GM21390 (cell line): ENCODE results near the gene SLC6A20.
"Not testable (repeated sequence)": the region's sequence is repeated elsewhere in the genome, so short reads cannot be mapped to it uniquely, and the experiment has no call there.

Experiments
- ATAC-seq: cut with Tn5 transposase; IDR thresholded peaks from one replicate; pipeline ENCODE4 v1.9.1; 2021; ENCODE audit not compliant: unreplicated experiment

The SLC6A20 gene

DNA sequence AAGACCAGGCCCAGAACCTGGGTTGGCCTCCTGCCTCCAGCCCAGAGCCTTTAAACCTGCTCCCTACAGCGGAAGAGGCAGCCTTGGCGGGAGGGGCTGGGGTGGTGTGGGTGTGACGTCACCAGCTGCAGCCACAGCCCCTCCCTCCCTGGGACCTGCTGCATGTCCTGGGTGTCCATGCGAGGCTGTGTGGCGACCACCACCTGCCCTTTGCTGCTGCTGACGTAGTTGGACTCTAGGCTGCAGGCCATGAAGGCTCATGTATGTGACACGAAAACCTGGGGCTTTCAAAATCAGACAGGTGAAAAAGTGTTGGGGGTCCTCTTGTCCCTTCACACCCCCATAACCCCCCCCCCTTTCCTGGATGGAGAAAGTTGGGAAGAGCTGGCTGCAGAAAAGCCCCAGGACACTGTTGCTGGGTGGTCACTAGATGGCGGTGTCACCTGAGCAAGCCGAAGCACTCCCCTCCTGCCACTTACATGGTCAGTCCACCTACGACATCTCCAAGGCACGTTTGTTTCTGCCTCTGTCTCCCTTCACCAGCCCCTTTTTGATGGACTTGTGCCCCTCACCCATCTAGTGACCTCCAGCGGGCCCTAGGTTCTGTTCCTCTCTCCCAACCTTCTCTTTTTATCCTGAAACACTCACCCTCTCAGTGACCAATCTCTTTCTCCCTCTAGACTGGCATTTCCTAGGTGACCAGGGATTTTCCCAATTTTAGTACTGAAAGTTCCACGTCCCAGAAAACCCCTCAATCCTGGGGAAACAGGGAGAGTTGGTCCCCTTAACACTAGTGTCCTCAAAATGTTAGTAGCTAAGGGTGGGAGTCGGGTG is 35.2 kb downstream of the SLC6A20 start:
- no peak for ATAC-seq

DNA sequence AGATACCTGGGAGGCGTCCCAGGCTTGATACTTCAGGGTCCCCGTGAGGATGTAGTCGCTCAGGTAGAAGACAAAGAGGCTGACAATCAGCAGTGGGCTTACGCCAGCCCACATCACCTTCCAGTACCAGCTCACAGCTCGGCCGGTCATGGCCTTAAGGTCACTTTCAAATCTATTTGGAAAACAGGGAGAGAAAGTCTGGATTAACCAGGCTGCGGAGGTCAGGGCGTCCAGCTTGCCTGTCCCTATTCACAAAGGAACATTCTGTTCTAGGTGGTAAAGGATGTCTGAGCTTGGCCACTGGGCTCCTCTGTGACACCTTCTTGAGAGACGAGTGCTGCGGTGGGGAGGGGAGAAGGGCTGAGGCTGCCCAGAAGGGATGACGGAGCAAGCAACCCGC is 36.5 kb downstream of the SLC6A20 start:
- no peak for ATAC-seq

DNA sequence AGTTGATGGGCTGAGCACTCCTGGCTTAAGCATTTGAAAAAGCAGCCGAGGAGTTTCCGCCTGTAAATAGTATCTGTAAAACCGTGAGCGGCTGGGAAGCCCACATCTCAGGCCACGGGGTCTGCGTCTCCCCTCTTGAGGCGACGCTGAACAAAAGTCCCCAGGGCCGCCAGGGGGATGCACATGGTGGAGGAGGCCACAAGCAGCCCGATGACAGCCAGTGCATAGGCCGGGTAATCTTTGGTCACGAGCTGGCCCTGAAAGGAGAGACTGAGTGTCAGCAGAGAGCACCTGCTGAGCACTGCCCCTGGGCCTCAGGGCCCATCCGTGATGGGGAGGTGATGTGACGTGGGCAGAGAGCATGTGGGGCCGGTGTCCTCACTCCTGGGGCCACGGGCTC is 37.5 kb downstream of the SLC6A20 start:
- ATAC-seq: no peak

DNA sequence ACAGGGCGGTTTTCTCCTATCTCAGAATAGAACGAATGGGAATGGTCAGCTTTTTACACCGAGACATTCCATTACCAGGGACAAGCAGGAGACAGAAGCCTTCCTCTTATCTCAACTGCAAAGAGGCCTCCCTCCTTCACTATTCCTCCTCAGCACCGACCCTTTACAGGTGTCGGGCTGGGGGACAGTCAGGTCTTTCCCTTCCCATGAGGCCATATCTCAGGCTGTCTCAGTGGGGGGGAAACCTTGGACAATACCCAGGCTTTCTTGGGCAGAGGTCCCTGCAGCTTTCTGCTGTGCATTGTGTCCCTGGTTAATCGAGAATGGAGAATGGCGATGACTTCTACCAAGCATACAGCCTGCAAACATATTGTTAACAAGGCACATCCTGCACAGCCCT is 39.2 kb downstream of the SLC6A20 start:
- not testable (repeated sequence) for ATAC-seq

DNA sequence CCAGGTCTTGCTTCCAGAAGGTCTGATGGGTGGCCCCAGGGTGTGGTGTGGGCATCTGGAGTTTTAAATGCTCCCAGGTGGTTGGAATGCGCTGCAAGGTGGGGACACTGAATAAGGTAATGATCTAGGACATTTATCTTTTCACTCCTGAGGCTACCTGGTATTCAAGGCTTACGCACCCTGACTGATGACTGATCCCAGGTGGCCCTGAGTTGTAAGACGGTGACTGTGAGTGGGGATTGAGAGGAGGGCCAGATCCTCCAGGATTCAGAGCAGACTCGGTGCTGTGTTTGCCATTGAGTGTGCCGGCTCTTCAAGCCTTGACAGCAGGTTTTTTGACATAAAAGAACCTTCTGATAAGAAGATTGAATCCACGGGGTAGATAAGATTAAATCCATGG is 40.3 kb downstream of the SLC6A20 start:
- ATAC-seq: no peak

DNA sequence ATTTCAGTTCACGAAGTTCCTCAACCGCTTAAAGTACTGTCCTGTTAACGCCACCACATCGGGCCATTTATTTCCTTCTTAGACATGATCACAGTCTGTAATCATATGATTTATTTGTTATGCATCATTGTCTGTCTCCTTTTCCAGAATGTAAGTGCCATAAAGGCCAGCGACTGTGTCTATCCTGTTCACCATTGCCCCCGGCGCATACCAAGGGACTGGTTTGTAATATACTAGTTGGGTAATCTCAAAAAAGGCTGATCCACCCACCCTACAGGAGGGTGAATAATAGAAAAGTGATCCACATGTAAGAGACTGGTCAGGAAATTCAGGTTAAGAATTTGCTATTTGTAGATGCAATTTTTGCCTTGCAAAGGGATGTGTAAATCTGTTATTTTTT is 41.9 kb downstream of the SLC6A20 start:
- no peak for ATAC-seq

DNA sequence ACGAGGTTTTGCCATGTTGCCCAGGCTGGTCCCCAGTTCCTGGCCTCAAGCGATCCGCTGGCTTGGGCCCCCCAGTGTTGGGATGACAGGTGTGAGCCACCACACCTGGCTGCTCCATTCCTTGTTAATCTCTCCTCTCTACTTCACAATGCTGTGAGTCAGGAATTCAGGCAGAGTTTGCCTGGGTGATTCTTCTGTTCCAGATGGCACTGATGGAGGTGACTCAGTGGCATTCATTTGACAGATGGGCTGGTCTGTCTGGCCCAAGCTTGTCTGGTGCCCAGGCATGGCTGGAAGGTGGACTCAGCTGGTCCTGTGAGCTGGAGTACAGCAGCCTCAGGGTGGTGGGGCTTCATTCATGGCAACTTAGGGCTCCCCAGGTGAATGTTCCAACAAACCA is 43.2 kb downstream of the SLC6A20 start:
- no peak for ATAC-seq

DNA sequence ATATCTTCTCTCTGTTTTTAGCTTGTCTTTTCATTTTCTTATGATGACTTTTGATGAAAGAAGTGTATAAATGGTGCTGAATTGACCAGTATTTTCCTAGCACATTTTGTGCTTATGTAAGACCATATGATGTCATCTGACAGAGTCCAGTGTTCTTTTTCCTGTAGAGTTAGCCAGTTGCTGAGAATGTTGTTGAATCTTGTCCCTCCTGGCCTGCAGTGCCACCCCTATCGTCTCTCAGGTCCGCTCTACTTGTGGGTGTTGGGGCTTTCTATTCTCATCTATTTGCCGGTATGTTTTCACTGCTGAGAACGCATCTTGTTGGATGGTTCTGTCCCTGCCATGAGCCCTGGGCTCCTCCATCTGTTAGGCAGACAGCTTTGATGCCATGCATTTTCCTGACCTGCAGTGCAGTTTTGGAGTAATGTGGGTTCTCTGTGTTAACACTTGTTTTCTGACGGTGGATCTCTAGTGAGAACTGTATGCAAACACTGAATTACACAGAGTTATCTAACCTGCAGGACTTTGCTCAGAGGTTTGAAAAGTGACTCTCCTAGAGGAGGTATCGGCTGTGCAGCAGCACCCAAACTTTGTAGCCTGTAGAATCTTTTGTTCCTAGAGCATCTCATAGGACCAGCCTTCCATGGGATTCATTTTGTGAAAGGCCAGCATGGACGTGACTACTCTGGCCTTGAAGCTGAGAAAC is 44.6 kb downstream of the SLC6A20 start:
- no peak for ATAC-seq

DNA sequence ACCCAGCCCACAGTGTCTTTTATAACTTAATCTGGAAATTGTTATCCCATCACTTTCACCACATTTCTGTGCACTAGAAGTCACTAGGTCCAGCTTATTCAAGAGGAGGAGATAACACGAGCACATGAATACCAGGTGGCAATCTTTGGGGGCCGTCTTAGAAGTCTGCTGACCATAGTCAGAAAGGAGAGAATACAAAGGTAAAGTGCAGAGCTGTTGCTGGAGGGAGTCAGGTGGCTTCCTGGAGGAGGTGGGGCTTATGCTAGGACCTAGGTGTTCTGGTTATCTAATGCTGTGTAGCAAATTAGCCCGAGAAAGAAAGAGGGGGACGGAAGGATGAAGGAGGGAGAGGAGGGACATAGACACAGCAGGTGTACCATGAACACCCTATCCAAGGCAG is 46.5 kb downstream of the SLC6A20 start:
- no peak for ATAC-seq

DNA sequence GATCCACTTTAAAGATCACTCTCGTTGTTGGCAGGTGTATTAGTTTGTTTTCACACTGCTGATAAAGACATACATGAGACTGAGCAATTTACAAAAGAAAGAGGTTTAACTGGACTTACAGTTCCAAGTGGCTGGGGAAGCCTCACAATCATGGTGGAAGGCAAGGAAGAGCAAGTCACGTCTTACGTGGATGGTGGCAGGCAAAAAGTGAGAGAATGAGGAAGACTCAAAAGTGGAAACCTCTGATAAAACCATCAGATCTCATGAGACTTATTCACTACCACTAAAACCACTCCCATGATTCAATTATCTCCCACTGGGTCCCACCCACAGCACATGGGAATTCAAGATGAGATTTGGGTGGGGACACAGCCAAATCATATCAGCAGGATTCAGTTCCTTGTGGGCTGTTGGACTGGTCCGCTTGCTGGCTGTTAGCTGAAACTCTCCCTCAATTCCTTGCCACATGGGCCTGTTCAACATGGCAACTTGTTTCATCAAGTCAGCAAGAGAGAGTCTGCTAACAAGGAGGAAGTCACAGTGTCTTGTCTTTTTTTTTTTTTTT is 47.2 kb downstream of the SLC6A20 start:
- ATAC-seq: not testable (repeated sequence)

DNA sequence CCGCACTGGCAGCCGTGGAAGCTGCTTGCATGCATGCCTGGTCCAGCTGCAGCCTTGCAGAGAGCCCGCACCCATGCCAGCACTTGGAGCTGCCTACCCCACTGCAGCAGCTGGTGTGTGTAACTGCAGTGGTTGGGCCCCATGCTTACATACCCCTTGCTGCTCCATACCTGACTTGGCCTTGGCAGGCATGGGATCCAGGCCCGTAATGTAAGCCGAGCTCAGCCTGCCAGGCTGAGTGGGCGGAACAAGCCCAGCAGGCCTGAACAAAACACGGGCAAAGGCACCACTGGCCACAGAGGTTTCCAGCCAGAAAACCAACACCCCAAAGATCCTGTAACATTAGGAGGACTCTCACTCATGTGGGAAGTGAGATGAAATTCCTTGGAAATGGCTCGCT is 48.3 kb downstream of the SLC6A20 start:
- ATAC-seq: no peak

DNA sequence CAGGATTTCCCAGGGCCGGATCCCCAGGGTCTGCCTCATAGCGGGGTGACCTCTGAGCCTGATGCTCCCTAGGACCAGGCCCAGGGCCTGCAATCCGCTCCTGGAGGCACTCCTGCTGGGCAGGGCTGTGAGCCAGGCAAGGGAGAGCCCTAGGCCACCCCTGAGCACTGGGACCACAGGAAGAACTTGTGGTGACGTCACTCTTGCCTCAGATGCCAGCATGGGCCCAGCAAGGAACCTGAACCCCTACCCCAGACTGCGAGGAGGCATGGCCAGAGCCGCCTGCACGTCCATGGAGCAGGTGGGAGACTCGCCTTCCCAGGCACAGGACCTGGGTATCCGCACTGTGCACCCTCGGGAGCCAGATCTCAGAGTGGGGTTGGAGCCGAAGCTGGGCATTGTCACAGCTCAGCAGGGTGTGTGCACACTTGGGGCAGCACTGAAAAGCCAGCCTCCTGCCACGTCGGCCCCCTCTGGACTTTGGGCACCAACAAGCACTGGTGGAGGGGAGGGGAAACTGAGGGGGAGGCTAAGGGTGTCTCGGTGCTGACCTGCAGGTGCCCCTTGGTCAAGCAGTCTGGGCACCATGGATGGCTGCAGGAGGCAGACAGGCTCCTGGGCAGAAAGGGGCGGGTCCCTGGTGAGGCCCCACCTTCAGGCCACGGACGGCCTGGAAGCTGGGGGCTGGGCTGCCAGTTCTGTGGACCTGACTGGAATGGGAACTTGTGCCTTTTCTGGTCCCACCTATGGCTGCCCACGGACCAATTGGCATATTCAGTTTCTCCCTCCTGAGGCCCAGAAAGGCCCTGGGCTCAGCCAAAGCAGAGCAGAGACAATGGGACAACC is 49.3 kb downstream of the SLC6A20 start:
- ATAC-seq: no peak

DNA sequence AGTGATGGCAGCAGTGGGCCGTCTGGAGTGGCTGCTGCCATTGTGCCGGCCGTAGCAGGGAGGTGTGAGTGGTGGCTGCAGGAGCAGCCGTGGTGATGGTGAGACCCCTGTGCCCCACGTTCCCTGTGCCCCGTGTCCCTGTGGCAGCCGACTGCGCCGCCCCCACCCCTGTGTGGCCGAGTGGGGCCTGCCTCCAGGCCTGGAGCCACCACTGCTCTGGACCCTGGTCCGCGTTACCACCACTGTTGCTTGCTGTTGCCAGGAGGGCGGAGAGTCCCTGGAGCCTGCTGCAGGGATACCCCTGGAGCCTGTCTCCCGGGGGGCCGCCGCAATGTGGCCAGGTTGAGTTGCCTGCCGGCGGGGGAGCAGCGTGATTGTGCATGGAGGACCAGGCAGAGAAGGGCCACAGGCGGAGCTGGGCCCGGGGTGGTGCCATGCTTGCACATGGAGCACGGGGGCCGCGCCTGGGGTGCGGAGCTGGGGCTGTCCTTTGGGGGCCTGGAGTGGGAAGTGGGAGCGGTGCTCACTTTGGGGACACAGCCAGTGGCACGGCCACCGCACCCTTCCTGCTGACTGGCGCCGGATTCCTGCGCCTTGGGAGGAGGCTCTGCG is 50.1 kb downstream of the SLC6A20 start:
- ATAC-seq: no peak

DNA sequence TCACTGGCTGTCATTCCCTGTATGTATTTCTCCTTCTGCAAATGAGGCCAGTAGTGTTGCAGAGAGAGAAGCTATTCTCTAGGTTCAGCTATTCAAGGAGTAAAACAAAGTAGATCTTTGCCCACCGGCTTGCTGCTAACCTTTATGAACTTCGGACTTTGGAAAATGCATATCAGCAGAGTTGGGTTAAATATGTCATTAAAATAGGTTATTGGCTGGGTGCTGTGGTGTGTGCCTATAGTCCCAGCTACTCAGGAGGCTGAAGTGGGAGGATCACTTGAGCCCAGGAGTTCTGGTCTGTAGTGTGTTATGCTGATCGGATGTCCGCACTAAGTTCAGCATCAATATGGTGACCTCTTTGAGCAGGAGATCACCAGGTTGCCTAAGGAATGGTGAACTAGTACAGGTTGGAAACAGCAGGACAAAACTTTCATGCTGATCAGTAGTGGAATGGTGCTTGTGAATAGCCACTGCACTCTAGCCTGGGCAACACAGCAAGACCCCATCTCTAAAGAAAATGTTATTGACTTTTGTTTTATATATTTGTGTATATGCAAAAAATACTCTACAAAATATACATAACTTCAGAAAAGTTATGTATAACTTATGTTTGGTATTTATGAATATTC is 53.8 kb downstream of the SLC6A20 start:
- ATAC-seq: no peak

DNA sequence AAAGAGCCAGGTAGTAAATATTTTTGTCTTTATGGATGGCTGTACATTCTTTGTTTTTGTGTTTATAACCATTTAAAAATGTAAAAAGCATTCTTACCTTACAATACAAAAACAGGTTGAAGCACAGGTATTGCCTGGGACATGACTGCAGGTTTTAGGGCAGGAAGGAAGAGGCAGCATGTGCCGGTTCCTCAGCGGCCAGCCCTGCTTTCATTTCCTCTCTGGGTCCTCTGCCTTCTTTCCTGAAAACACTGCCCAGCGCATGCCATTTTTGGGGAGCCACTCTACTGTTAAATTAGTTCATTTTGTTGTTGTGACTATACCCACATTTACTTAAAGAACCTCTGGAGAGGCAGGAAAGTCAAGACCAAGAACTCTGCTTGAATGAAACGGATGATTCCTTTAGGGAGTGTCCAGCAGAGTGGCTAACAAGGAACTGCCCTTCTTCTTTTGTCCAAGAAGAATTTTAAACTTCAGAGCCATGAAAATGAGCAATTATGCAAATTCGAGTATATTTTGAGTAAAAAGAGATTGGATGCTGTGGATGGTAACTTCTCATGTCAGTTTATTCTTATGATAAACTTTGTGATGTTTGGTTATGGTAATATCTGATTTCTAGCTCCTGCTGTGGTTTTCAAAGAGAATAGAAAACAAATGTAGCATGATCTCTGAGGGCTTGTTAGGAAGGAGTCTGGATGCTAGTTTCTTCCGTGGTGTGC is 54.4 kb downstream of the SLC6A20 start:
- no peak for ATAC-seq

DNA sequence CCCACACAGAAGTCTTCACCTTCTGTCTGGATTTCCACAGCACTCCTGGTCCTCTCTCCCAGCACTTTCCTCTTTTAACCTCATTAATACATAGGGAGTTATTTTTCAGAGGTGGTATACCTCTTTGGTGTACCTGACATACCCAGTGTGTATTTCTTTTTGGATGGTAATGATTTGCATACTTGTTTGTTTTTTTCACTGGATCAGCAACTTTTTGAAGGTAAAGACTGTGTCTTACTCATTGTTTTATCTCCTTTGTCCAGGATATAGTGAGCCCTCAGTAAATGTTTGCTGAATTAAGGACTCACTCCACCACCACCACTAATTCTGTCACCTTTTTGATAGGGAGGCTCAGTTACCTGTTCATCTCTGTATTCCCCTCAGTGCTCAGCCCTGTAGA is 55.1 kb downstream of the SLC6A20 start:
- no peak for ATAC-seq

DNA sequence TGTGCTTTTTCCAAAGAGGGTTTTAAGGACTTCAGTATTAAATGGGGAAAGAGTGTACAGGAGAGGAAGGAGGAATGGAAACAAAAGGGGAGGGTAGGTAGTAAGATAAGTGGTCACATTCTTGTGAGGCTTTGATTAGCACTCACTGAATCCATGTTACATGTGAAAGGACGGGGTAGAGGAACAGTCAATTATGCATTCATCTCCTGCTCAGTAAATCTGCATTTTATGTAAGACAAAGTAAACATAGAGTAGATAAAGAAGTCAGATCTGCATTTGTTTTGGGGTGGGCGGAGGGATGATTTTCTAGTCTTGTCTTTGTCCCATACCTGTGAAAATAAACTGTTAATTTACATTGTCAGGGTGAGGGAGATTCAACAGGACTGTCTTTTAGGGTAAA is 56.3 kb downstream of the SLC6A20 start:
- ATAC-seq: no peak

DNA sequence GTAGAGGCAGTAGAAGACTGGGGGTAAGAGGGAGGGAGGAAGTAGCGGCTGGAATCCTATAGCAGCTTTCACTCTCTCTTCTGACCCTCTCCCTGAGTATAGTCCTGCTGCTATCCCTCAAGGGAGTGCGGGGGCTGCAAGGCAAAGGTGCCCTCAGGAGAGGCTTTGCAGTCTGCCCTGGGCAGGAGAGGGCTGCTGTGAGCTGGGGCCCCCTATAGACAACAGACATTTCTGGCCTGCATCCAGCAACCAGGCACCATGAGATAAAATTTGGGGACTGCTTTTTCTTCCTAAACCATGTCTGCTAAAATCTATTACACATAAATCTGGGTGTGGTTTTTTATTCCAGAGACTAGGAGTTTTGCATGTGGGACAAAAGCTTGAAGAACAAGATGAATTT is 59.1 kb downstream of the SLC6A20 start:
- ATAC-seq: no peak

DNA sequence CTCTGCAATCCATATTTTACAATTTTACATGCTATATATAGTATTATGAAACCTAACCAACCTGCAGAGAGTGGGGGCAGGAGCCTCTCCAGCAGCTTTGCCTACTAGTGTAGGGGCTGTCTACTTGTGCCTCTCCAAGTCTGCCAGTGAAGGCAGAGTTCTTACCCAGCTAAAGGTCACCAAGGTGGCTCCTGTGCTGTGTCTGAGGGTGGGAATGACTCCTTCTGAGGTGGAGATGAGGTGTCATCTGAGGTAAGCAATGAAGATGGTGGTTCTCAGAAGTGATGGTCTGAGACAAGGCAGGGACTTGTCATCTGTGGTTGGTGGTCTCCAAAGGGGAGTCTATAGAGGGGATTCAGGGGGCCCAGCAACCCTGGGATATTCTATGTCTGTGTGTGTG is 59.6 kb downstream of the SLC6A20 start:
- ATAC-seq: no peak
